ENCODE measurements around the gene F12.

F12 gene

GRCh38 chr5:177455036-177455660 is 45.8 kb upstream of the F12 start:
- FAIRE-seq: no peak
- DNase-seq (ENCODE audit: insufficient read length, low spot score): peak; percentile 74
- peak; percentile 52 for TF ChIP-seq CTCF (IDR thresholded peaks at IDR 0.05; ENCODE audit: insufficient read depth, missing control alignments)

DNA sequence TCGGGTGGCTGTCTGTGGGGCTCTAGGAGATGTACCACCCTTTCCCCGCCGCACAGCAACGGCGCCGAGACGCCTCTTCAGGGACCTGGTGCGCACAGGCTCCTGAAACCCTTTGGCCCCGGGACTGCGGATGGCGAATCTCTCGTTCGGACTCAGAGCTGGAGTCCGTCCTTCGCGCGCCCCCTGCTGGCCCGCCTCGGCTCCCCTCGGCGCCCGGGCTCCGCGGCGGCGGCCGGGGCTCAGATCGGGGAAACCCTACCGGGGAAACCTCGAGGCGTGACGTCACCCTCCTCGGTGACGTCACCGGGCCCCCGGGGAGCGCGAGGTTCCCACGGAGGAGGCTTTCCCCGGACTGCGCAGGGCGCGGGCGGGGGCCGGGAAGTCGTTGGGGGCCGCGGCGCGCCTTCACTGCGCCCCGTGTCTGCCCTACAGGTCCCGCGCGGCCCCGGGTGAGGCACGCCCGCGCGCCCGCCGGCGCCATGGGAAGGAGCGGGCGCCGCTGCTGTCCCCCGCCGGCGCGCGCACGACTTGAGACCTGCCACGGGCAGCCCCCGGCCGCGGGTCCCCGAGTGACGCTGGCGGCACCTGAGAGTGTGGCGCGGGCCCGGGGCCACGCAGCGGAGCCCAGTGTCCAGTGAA is 45.2 kb upstream of the F12 start:
- DNase-seq (ENCODE audit: insufficient read length, low spot score) (peak; percentile 99), FAIRE-seq (no peak)
- peak; percentile 82 for TF ChIP-seq CTCF (IDR thresholded peaks at IDR 0.05; ENCODE audit: insufficient read depth, missing control alignments)

GRCh38 chr5:177453852-177454396 is 44.6 kb upstream of the F12 start:
- TF ChIP-seq CTCF (IDR thresholded peaks at IDR 0.05; ENCODE audit: insufficient read depth, missing control alignments): no peak
- no peak for DNase-seq (ENCODE audit: insufficient read length, low spot score)
- no peak for FAIRE-seq

- DNase-seq (ENCODE audit: insufficient read length, low spot score) (no peak), FAIRE-seq (no peak)
- TF ChIP-seq CTCF (IDR thresholded peaks at IDR 0.05; ENCODE audit: insufficient read depth, missing control alignments): no peak
Observed at GRCh38 chr5:177452688-177453638, 43.6 kb upstream of the F12 start.

DNA sequence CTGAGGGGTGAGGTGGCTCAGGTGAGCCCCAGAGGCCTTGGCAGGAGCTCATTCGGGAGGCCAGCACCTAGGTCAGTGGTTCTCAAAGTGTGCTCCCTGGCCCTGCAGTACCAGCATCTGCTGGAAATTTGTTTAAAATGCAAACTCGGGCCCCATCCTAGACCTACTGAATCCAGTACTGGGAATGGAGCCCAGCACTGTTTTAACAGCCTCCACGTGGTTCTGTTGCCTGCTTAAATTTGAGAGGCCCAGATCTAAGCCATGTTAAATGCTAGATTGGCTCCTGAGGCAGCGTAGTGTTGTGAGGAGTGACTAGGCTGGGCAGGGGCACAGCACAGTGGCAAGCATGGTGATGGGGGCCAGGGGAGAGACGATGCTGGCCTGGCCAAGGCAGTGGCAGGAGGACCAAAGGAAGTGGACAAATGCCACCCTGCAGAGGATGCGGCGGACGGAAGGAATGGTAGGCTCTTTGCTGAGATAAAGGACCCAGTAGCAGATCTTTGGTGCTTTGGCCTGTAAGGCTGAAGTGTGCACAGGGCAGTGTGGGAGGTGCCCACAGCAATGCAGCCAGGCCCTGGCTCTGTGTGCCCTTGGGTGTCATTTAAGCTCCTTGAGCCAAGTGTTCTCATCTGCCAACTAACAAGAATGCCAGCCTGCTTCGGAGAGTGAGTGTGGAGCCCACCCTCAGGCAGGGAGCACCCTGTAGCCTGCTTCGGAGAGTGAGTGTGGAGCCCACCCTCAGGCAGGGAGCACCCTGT is 41.5 kb upstream of the F12 start:
- TF ChIP-seq CTCF (IDR thresholded peaks at IDR 0.05; ENCODE audit: insufficient read depth, missing control alignments): no peak
- no peak for FAIRE-seq
- no peak for DNase-seq (ENCODE audit: insufficient read length, low spot score)

DNA sequence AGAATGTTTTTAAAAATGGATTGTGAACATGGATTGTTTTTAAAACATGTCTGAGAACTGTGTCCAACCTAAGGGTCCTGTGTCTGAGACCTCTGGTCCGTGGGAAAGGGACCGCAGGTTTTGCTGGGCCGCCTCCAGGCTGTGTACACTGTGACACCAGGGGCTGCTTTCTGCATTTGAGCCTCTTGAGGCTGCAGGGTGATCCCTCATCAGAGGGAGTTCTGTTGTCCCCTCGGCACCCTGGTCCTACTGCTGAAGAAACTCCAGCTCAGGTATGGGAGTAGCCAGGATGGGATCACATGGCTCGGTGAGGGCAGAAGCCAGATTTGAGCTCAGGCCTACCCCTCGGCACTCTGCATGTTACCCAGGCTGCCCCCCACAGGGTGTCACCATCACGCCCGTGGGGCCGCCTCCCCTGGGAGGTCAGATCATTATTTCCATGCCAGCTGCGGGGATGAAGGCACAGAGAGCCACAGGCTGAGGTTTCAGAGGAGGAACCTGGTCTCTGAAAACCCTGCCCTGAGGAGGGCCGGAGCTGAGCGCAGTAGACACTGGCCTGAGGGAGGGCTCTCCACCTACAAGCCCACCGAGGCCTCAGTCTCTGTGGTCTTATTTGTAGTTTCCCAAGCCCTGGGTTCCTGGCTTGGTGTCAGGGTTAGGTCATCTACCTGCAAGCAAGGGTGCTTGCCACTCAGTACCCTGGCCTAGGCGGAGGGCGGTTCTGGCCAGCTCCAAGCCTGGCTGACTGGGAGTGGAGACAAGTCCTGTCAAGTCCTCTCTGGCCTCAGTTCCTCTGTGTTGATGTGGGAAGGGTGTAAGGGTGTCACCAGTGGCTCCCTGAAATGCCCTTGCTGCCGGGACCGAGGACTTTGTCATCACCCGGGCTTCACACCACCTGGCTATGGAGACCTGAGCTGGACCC is 40.0 kb upstream of the F12 start:
- FAIRE-seq (no peak), DNase-seq (ENCODE audit: insufficient read length, low spot score) (no peak)
- no peak for TF ChIP-seq CTCF (IDR thresholded peaks at IDR 0.05; ENCODE audit: insufficient read depth, missing control alignments)

Measured in D721Med (cell line).